BE2C (cell line): ENCODE results near the gene UXS1.

ENCODE experiments used
- DNase-seq: peaks from one replicate; pipeline ENCODE4 v3.0.0-alpha.2; 2020
- H3K27me3 ChIP-seq: fragments of 250-450 bp; sonication (Bioruptor Pico); 2 replicates; pipeline ENCODE4 v1.5.1; 2020; ENCODE audit warnings: mild to moderate bottlenecking
- H3K36me3 ChIP-seq: fragments of 250-450 bp; sonication (Bioruptor Pico); 2 replicates; pipeline ENCODE4 v1.5.1; 2020; ENCODE audit warnings: mild to moderate bottlenecking
- H3K4me1 ChIP-seq: fragments of 250-450 bp; sonication (Bioruptor Pico); 2 replicates; pipeline ENCODE4 v1.5.1; 2020
- H3K4me3 ChIP-seq: 2 replicates; pipeline ENCODE4 v1.5.1; 2011; ENCODE audit warnings: low read depth, low read length
- H3K9me3 ChIP-seq: fragments of 250-450 bp; sonication (Bioruptor Pico); 2 replicates; pipeline ENCODE4 v1.5.1; 2020
- CTCF ChIP-seq: IDR thresholded peaks from 2 replicates; pipeline ENCODE4 v1.5.1; 2012; ENCODE audit warnings: mild to moderate bottlenecking, low read depth, low read length

UXS1 gene

GRCh38 chr2:106156305-106157296 is 37.5 kb downstream of the UXS1 start:
- H3K36me3 ChIP-seq, result no peaks in the 10 kb centered on the region

GRCh38 chr2:106153781-106154180 is 40.3 kb downstream of the UXS1 start:
- Histone ChIP-seq H3K9me3 (no peaks in the 10 kb centered on the region), H3K36me3 (no peaks in the 10 kb centered on the region), H3K4me1 (no peaks in the 10 kb centered on the region), H3K27me3 (no peaks in the 10 kb centered on the region), H3K4me3 (no peak overlapping the region)
- no peak for DNase-seq
- no peak for TF ChIP-seq CTCF

More at GRCh38 chr2:106156305-106157296, 37.5 kb downstream of the UXS1 start:
- H3K4me3 ChIP-seq, result no peak overlapping the region
- H3K27me3 ChIP-seq, result no peaks in the 10 kb centered on the region
- no peaks in the 10 kb centered on the region for H3K4me1 ChIP-seq
- TF ChIP-seq CTCF, result no peak
- no peaks in the 10 kb centered on the region for H3K9me3 ChIP-seq
- no peak for DNase-seq

GRCh38 chr2:106147665-106148064 is 46.4 kb downstream of the UXS1 start:
- Histone ChIP-seq H3K4me1 (no peaks in the 10 kb centered on the region), H3K27me3 (no peaks in the 10 kb centered on the region), H3K9me3 (no peaks in the 10 kb centered on the region), H3K4me3 (no peak overlapping the region), H3K36me3 (no peaks in the 10 kb centered on the region)
- DNase-seq, result no peak
- TF ChIP-seq CTCF, result no peak

GRCh38 chr2:106147159-106147558 is 46.9 kb downstream of the UXS1 start:
- no peak for TF ChIP-seq CTCF
- DNase-seq, result no peak
- H3K27me3 ChIP-seq, result no peaks in the 10 kb centered on the region
- H3K4me3 ChIP-seq, result no peak overlapping the region
- no peaks in the 10 kb centered on the region for H3K36me3 ChIP-seq
- no peaks in the 10 kb centered on the region for H3K9me3 ChIP-seq
- no peaks in the 10 kb centered on the region for H3K4me1 ChIP-seq

GRCh38 chr2:106144621-106145331 is 49.3 kb downstream of the UXS1 start:
- H3K27me3 ChIP-seq, result no peaks in the 10 kb centered on the region
- no peaks in the 10 kb centered on the region for H3K4me1 ChIP-seq
- no peak for TF ChIP-seq CTCF
- no peak for DNase-seq
- H3K36me3 ChIP-seq, result no peaks in the 10 kb centered on the region
- H3K9me3 ChIP-seq, result no peaks in the 10 kb centered on the region
- no peak overlapping the region for H3K4me3 ChIP-seq
